ENCODE data around the gene TTC21A. TPM values are rescaled to one million over a fixed set of nuclear protein-coding genes. Genes with fewer than 3 reads are reported as not detected.

Gene TTC21A
- polyA plus RNA-seq, 1 donor (not counting 4 experiments of a cell fraction or from before 2014, with no cell fraction given) = 1.3 TPM

DNA sequence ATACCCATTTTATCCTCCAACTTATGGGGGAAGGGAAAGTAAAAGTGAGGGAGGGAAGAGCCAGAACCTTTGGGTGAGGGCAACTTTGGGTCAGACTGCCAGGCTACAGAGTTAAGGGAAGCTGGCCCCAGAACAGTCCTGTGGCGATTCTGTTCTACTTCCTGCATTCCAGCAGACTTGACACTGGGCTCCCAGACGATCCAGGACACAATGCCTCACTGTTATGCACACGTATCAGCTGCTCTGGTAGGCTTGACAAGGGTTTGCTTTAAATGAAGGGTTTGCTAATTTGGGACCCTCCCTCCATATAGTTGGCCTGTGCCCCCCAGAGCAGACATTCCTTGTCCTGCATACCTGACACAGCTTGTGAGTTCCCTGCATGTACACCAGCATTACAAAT is 10.7 kb upstream of the TTC21A start:
- no peak overlapping the region for H3K4me2 ChIP-seq (ENCODE audit: control insufficient read depth, extremely low read depth, insufficient read depth, low read depth, low read length)
- H2AFZ ChIP-seq (ENCODE audit: control insufficient read depth, low read length) = no peak overlapping the region
- H4K20me1 ChIP-seq (ENCODE audit: control insufficient read depth, extremely low read depth, insufficient read depth, low read length) = peaks cover 3% of the 10 kb centered on the region
- no peaks in the 10 kb centered on the region for H3K9me1 ChIP-seq (ENCODE audit: control insufficient read depth, extremely low read depth, insufficient read depth, low read length)
- H3K27me3 ChIP-seq (ENCODE audit: control insufficient read depth, extremely low read depth, insufficient read depth, low read length) = no peaks in the 10 kb centered on the region
- no peak for TF ChIP-seq EZH2 (IDR thresholded peaks at IDR 0.05; ENCODE audit: low read length)
- TF ChIP-seq, protein P1, sequence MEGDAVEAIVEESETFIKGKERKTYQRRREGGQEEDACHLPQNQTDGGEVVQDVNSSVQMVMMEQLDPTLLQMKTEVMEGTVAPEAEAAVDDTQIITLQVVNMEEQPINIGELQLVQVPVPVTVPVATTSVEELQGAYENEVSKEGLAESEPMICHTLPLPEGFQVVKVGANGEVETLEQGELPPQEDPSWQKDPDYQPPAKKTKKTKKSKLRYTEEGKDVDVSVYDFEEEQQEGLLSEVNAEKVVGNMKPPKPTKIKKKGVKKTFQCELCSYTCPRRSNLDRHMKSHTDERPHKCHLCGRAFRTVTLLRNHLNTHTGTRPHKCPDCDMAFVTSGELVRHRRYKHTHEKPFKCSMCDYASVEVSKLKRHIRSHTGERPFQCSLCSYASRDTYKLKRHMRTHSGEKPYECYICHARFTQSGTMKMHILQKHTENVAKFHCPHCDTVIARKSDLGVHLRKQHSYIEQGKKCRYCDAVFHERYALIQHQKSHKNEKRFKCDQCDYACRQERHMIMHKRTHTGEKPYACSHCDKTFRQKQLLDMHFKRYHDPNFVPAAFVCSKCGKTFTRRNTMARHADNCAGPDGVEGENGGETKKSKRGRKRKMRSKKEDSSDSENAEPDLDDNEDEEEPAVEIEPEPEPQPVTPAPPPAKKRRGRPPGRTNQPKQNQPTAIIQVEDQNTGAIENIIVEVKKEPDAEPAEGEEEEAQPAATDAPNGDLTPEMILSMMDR (optimal IDR thresholded peaks at IDR 0.05 in 1 of 3, IDR thresholded peaks at IDR 0.05 in 1 of 3, conservative IDR thresholded peaks at IDR 0.05 in 1 of 3; ENCODE audit: extremely low read depth in 1 of 3, insufficient read depth in 2 of 3, low read length in 3 of 3) = no peak
- H3K36me3 ChIP-seq (ENCODE audit: control insufficient read depth in 2 of 2, extremely low read depth in 1 of 2, insufficient read depth in 2 of 2, low read length in 2 of 2) = peaks cover 31 to 37% of the 10 kb centered on the region in 2 experiments
- no peak for FAIRE-seq
- no peaks in the 10 kb centered on the region for H3K9me3 ChIP-seq (ENCODE audit: control insufficient read depth, low read depth, low read length)
- no peak for DNase-seq (ENCODE audit: low read depth, low spot score)
- H3K9ac ChIP-seq (ENCODE audit: control insufficient read depth, extremely low read depth, insufficient read depth, low read length) = no peak overlapping the region
- dilution Hi-C loops (cut with MboI; ENCODE audit: extremely low pct_ligation_motif_present, low sequenced_read_pairs) = no loop called here
- no peak overlapping the region for H3K27ac ChIP-seq (ENCODE audit: control insufficient read depth, insufficient read depth, low read length)
- H3K4me1 ChIP-seq (ENCODE audit: control insufficient read depth, extremely low read depth, insufficient read depth, low read length) = no peaks in the 10 kb centered on the region
- H3K4me3 ChIP-seq (ENCODE audit: control insufficient read depth in 2 of 3, extremely low read depth in 1 of 3, insufficient read depth in 2 of 3, low read depth in 1 of 3, low read length in 3 of 3) = no peak overlapping the region
- no peaks in the 10 kb centered on the region for H3K79me2 ChIP-seq (ENCODE audit: control insufficient read depth, insufficient read depth, low read length)

DNA sequence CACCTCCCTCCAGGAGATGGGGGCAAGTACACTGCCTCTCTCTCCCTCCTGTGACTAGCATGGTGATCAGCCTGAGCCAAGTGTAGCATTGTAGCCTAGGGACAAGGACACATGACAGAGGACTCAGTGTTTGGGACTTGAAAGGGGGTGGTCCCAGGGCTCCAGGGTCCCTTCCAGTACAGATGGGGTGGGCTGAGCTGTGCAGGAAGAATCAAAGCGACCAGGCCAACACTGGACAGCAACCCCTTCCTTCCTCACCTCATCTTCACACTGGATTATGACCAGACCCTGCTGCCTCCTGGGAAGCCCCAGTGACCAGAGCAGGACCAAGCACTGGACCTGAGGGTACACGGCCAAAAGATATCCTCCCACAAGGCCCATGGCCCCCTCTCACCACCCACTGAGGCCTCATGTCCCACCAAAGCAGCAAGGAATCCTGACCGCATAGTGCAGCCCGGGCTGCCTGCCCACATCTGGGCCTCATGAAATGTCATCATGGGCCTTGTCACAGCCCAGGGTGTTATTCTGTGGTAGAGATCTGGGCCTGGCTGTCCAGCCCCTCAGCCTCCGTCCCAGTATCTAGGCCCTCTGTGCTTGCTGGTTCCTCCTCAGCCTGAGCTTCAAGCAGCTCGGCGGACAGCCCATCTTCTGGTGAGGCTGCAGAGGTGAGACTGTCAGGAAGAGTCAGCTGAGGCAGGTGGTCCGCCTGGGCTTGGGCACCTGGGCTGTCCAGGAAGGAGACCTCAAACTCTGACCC is 9.6 kb upstream of the TTC21A start:
- Histone ChIP-seq H3K4me2 (ENCODE audit: control insufficient read depth, extremely low read depth, insufficient read depth, low read depth, low read length) (no peak overlapping the region), H2AFZ (ENCODE audit: control insufficient read depth, low read length) (no peak overlapping the region), H3K36me3 (ENCODE audit: control insufficient read depth in 2 of 2, extremely low read depth in 1 of 2, insufficient read depth in 2 of 2, low read length in 2 of 2) (peaks cover 31 to 36% of the 10 kb centered on the region in 2 experiments), H3K9ac (ENCODE audit: control insufficient read depth, extremely low read depth, insufficient read depth, low read length) (no peak overlapping the region), H4K20me1 (ENCODE audit: control insufficient read depth, extremely low read depth, insufficient read depth, low read length) (peaks cover 3% of the 10 kb centered on the region), H3K79me2 (ENCODE audit: control insufficient read depth, insufficient read depth, low read length) (peaks cover 3% of the 10 kb centered on the region), H3K4me1 (ENCODE audit: control insufficient read depth, extremely low read depth, insufficient read depth, low read length) (no peaks in the 10 kb centered on the region), H3K9me3 (ENCODE audit: control insufficient read depth, low read depth, low read length) (no peaks in the 10 kb centered on the region), H3K27me3 (ENCODE audit: control insufficient read depth, extremely low read depth, insufficient read depth, low read length) (no peaks in the 10 kb centered on the region), H3K4me3 (ENCODE audit: control insufficient read depth in 2 of 3, extremely low read depth in 1 of 3, insufficient read depth in 2 of 3, low read depth in 1 of 3, low read length in 3 of 3) (no peak overlapping the region), H3K9me1 (ENCODE audit: control insufficient read depth, extremely low read depth, insufficient read depth, low read length) (no peaks in the 10 kb centered on the region), H3K27ac (ENCODE audit: control insufficient read depth, insufficient read depth, low read length) (no peak overlapping the region)
- no peak for TF ChIP-seq EZH2 (IDR thresholded peaks at IDR 0.05; ENCODE audit: low read length)
- TF ChIP-seq, protein P1 (optimal IDR thresholded peaks at IDR 0.05 in 1 of 3, IDR thresholded peaks at IDR 0.05 in 1 of 3, conservative IDR thresholded peaks at IDR 0.05 in 1 of 3; ENCODE audit: extremely low read depth in 1 of 3, insufficient read depth in 2 of 3, low read length in 3 of 3) = no peak
- dilution Hi-C loops (cut with MboI; ENCODE audit: extremely low pct_ligation_motif_present, low sequenced_read_pairs) = no loop called here
- FAIRE-seq (no peak), DNase-seq (ENCODE audit: low read depth, low spot score) (no peak)
